Measurements from ENCODE around the gene EVI5.
"Not testable (repeated sequence)": the region's sequence is repeated elsewhere in the genome, so short reads cannot be mapped to it uniquely, and the experiment has no call there.

The EVI5 gene

GRCh38 chr1:92571578-92571977, 213.3 kb downstream of the EVI5 start:
- DNase-seq (ENCODE audit: low read depth): no peak

- no peak for DNase-seq (ENCODE audit: low read depth)
Measured at GRCh38 chr1:92567211-92567868, 217.6 kb downstream of the EVI5 start.

GRCh38 chr1:92563457-92564216, 221.3 kb downstream of the EVI5 start:
- no peak for DNase-seq (ENCODE audit: low read depth)

- DNase-seq (ENCODE audit: low read depth): no peak
Measured at GRCh38 chr1:92556350-92556749, 228.6 kb downstream of the EVI5 start.

- DNase-seq (ENCODE audit: low read depth): no peak
Measured at GRCh38 chr1:92554216-92554615, 230.7 kb downstream of the EVI5 start.

GRCh38 chr1:92551916-92552315, 233.0 kb downstream of the EVI5 start:
- DNase-seq (ENCODE audit: low read depth): no peak

- DNase-seq (ENCODE audit: low read depth): no peak
Measured at GRCh38 chr1:92544756-92545165, 240.1 kb downstream of the EVI5 start.

GRCh38 chr1:92543131-92544055, 241.5 kb downstream of the EVI5 start:
- no peak for DNase-seq (ENCODE audit: low read depth)

- no peak for DNase-seq (ENCODE audit: low read depth)
Measured at GRCh38 chr1:92538413-92539061, 246.4 kb downstream of the EVI5 start.

GRCh38 chr1:92538048-92538412, 246.9 kb downstream of the EVI5 start:
- no peak for DNase-seq (ENCODE audit: low read depth)

GRCh38 chr1:92536980-92537884, 247.7 kb downstream of the EVI5 start:
- DNase-seq (ENCODE audit: low read depth): no peak

- no peak for DNase-seq (ENCODE audit: low read depth)
Measured at GRCh38 chr1:92536211-92536979, 248.5 kb downstream of the EVI5 start.

GRCh38 chr1:92532371-92532770, 252.5 kb downstream of the EVI5 start:
- not testable (repeated sequence) for DNase-seq (ENCODE audit: low read depth)

GRCh38 chr1:92531939-92532338, 253.0 kb downstream of the EVI5 start:
- not testable (repeated sequence) for DNase-seq (ENCODE audit: low read depth)

- DNase-seq (ENCODE audit: low read depth): no peak
Measured at GRCh38 chr1:92527670-92528069, 257.2 kb downstream of the EVI5 start.

- not testable (repeated sequence) for DNase-seq (ENCODE audit: low read depth)
Measured at GRCh38 chr1:92524944-92525590, 259.8 kb downstream of the EVI5 start.

- no peak for DNase-seq (ENCODE audit: low read depth)
Measured at GRCh38 chr1:92519043-92519442, 265.9 kb downstream of the EVI5 start.

- DNase-seq (ENCODE audit: low read depth): no peak
Measured at GRCh38 chr1:92516574-92516973, 268.3 kb downstream of the EVI5 start.

GRCh38 chr1:92515796-92516201, 269.1 kb downstream of the EVI5 start:
- no peak for DNase-seq (ENCODE audit: low read depth)

- DNase-seq (ENCODE audit: low read depth): no peak
Measured at GRCh38 chr1:92511541-92511940, 273.4 kb downstream of the EVI5 start.

Data from stimulated activated CD8-positive, alpha-beta memory T cell treated with anti-CD3 and anti-CD28 coated beads, Interleukin-12 subunit alpha, Interleukin-12 subunit beta, amount 100 ng/mL, for 4 hours (primary cell).